HepG2 (cell line): ENCODE data around the gene TUT1.

Experiments used
- CTCF ChIP-seq: sonication (generic); formaldehyde crosslinking; IDR thresholded peaks from 2 replicates; pipeline ENCODE4 v1.5.0; 2020; ENCODE audit warnings: mild to moderate bottlenecking, missing genetic modification reagents, moderate library complexity
- EZH2 ChIP-seq: conservative IDR thresholded peaks from 2 replicates; pipeline ENCODE4 v1.6.1; 2012; ENCODE audit warnings: mild to moderate bottlenecking, low read depth, low read length, moderate library complexity
- HCFC1 ChIP-seq: fragments of 150-350 bp; IDR thresholded peaks from 2 replicates; pipeline ENCODE4 v1.6.1; 2014; ENCODE audit warnings: low read depth, low read length
- HNRNPUL1 ChIP-seq: fragments of 200-400 bp; formaldehyde crosslinking; IDR thresholded peaks from 2 replicates; pipeline ENCODE4 v1.6.1; 2017; ENCODE audit warnings: low read depth, mild to moderate bottlenecking, low read length, moderate library complexity
- JUND ChIP-seq: sonication (generic); formaldehyde crosslinking; IDR thresholded peaks from 2 replicates; pipeline ENCODE4 v1.8.0; 2022; ENCODE audit warnings: mild to moderate bottlenecking, missing genetic modification reagents
- MNT ChIP-seq: fragments of 450-650 bp; IDR thresholded peaks from 2 replicates; pipeline ENCODE4 v1.6.1; 2016
- MTA1 ChIP-seq: sonication (generic); formaldehyde crosslinking; IDR thresholded peaks from 2 replicates; pipeline ENCODE4 v1.4.0; 2020; ENCODE audit warnings: missing genetic modification reagents, mild to moderate bottlenecking, borderline replicate concordance
- NR3C1 ChIP-seq: sonication (generic); formaldehyde crosslinking; IDR thresholded peaks from 2 replicates; pipeline ENCODE4 v1.4.0; 2020; ENCODE audit warnings: missing genetic modification reagents
- SP1 ChIP-seq, 2 experiments: fragments of 450-650 bp in 1 of 2; sonication (generic) in 1 of 2; formaldehyde crosslinking in 1 of 2; IDR thresholded peaks; 2 replicates each; pipeline versions ENCODE4 v1.4.0 to v1.6.1; 2016 to 2020; ENCODE audit warnings: missing genetic modification reagents in 1 of 2
- TMF1 ChIP-seq: sonication (generic); formaldehyde crosslinking; IDR thresholded peaks from 2 replicates; pipeline ENCODE4 v1.8.1; 2022; ENCODE audit warnings: low read depth, missing genetic modification reagents
- ZBTB10 ChIP-seq: sonication (generic); formaldehyde crosslinking; IDR thresholded peaks from 2 replicates; pipeline ENCODE4 v1.4.0; 2020; ENCODE audit warnings: missing genetic modification reagents, borderline replicate concordance
- ZBTB43 ChIP-seq: sonication (generic); formaldehyde crosslinking; conservative IDR thresholded peaks from 2 replicates; pipeline ENCODE4 v1.4.0; 2020; ENCODE audit warnings: missing genetic modification reagents

- TF ChIP-seq HNRNPUL1 (no peak), SP1 (IDR thresholded peaks at IDR 0.05) (no peak), SP1 (CRISPR knock-in tag; IDR thresholded peaks at IDR 0.05) (no peak), NR3C1 (CRISPR knock-in tag) (no peak), TMF1 (CRISPR knock-in tag) (no peak), JUND (CRISPR knock-in tag) (no peak), ZBTB10 (no peak), MNT (no peak), EZH2 (no peak), ZBTB43 (CRISPR knock-in tag) (no peak), CTCF (CRISPR knock-in tag) (no peak), MTA1 (CRISPR knock-in tag) (no peak), HCFC1 (no peak)
Measured at GRCh38 chr11:62569611-62570010, 21.7 kb downstream of the TUT1 start.
